Heart left ventricle (tissue), 16 donors: ENCODE data around the gene PARP15. TPM values are rescaled to one million over a fixed set of nuclear protein-coding genes. Genes with fewer than 3 reads are reported as not detected.
A peak's percentile ranks its signal among the peaks of the same experiment; 100 is the strongest.

Experiments used
- ATAC-seq, 4 donors: fragments of 200-7000 bp; cut with Tn5 transposase; one replicate each; pipeline ENCODE4 v1.9.1; 2020 to 2022; ENCODE audit warnings: moderate library complexity in 4 of 4, mild to moderate bottlenecking in 3 of 4, moderate number of reproducible peaks in 1 of 4
- DNase-seq, 5 donors: peaks; one replicate each; pipeline ENCODE4 v3.0.0-alpha.2; 2020
- H3K27ac ChIP-seq, 12 donors: fragments of 200-600 bp; sonication (generic) in 4 of 12; one replicate each; pipeline versions ENCODE4 v1.5.0 to v1.8.0; 2016 to 2022; ENCODE audit warnings: mild to moderate bottlenecking in 2 of 12
- H3K27me3 ChIP-seq, 9 donors: fragments of 200-600 bp; sonication (generic) in 2 of 9; one replicate each; pipeline versions ENCODE4 v1.5.1 to v1.8.0; 2016 to 2022; ENCODE audit warnings: mild to moderate bottlenecking in 3 of 9
- H3K36me3 ChIP-seq, 9 donors: fragments of 200-600 bp; sonication (generic) in 2 of 9; one replicate each; pipeline versions ENCODE4 v1.5.0 to v1.8.0; 2018 to 2022; ENCODE audit warnings: mild to moderate bottlenecking in 2 of 9
- H3K4me1 ChIP-seq, 12 donors: fragments of 200-600 bp; sonication (generic) in 4 of 12; one replicate each; pipeline versions ENCODE4 v1.5.0 to v1.8.0; 2016 to 2022; ENCODE audit warnings: mild to moderate bottlenecking in 3 of 12
- H3K4me3 ChIP-seq, 12 donors: fragments of 200-600 bp; sonication (generic) in 4 of 12; one replicate each; pipeline versions ENCODE4 v1.5.0 to v1.8.0; 2017 to 2022; ENCODE audit warnings: mild to moderate bottlenecking in 9 of 12, moderate library complexity in 4 of 12
- H3K9me3 ChIP-seq, 12 donors: fragments of 200-600 bp; sonication (generic) in 4 of 12; one replicate each; pipeline versions ENCODE4 v1.5.0 to v1.8.0; 2016 to 2022; ENCODE audit warnings: mild to moderate bottlenecking in 1 of 12
- CTCF ChIP-seq, 12 donors: fragments of 200-600 bp; sonication (generic) in 4 of 12; IDR thresholded peaks; one replicate each; pipeline versions ENCODE4 v1.5.0 to v1.8.0; 2018 to 2022; ENCODE audit warnings: antibody characterized with exemption in 12 of 12, mild to moderate bottlenecking in 5 of 12
- POLR2A ChIP-seq, 2 donors: fragments of 450-650 bp; IDR thresholded peaks; one replicate each; pipeline ENCODE4 v1.6.1; 2017; ENCODE audit warnings: antibody characterized with exemption in 2 of 2, mild to moderate bottlenecking in 2 of 2, moderate library complexity in 2 of 2
- WGBS, 4 donors: extraction: QIAGEN DNeasy Blood & Tissue Kit in 2 of 4; methylation state at CpG; one replicate each; pipeline versions ENCODE4 v1.1.5 to v1.1.7; 2013 to 2018; 5-methylcytosine and 5-hydroxymethylcytosine counted together
- intact Hi-C, 10 donors: fragments of 100-400 bp; cut with DNase I; formaldehyde crosslinking; loops; one replicate each; pipeline versions ENCODE4 v1.11.1 to v1.14.2; 2022
- long read RNA-seq, 3 donors: library from polyadenylated mRNA; unstranded; transcript quantifications; one replicate each; pipeline ENCODE4 v2.0.0, GENCODE V29; 2020 to 2021
- polyA plus RNA-seq, 2 donors: library from polyadenylated mRNA; stranded (reverse); fragments of 200-250 nt; gene quantifications; one replicate each; pipeline ENCODE4 v1.2.3, GENCODE V29; 2013
- total RNA-seq, 9 donors: library from RNA; depleted of rRNA in 2 of 9; stranded (reverse); fragments of >200 nt in 2 of 9; fragmentation: NEBNext Ultra II Directional in 3 of 9; extraction: Animal tissue kit (Norgen Biotek cat#: 25700) in 3 of 9; gene quantifications; one replicate each; pipeline versions ENCODE4 v1.1.0 to v1.2.4, GENCODE V29; 2016 to 2023
- donor health status: ischemic (EF 13 %, LVEDD 7.1; RV severe dilation, severe dysfunction).
- donor health status: healthy with polysubstance abuse.
- donor health status: DM: no; HTN: yes; CAD: no.
- donor health status: DM: no; HTN: no; CAD: no.
- donor health status: ischemic (EF 25% LVEDD 6.9; RV normal size, moderate dysfunction).
- donor health status: ischemic (EF 25% LVEDD 5.7; RV mildly dilated, moderate dysfunction).
- donor health status: healthy.
- donor health status: DM: yes; HTN: yes; CAD: no.
- donor health status: ischemic (EF 35%, LVEDD 5.7; RV mildly dilated, moderate dysfunction).
- donor health status: nonischemic (EF 11% LVEDD 7.7; RV severe dilation, severe dysfunction).
- donor health status: DM: yes; HTN: yes; CAD: no.
- donor health status: PGD.
- donor health status: ischemic (EF 29% LVEDD 5.4; RV normal size, mild dysfunction).
- donor health status: nonischemic (EF 23%, LVEDD 6.1; RV moderate dilation, normal function).

The PARP15 gene
- 1 to 10 TPM in 3 of 9 donors, under 1 TPM in 6; 0.23 to 2.9 (median 0.67) TPM for total RNA-seq
- 1 to 10 TPM in 1 of 2 donors, under 1 TPM in 1; 0.21 to 1.1 TPM for polyA plus RNA-seq
- long read RNA-seq, donor 1 = 0 reads
- long read RNA-seq, donor 2, partial matches to known transcripts = 1 of 1 reads
- long read RNA-seq, donor 2, other reads (novel, unspliced or antisense) = 0 of 1 reads
- long read RNA-seq, donor 3 = 0 reads

GRCh38 chr3:122577409-122578031 lies at the start of gene PARP15:
TSS of gene PARP15 (plus strand) at chr3:122577650. CDS start at chr3:122577668, 18 bp downstream.
- H3K27ac ChIP-seq = peak within 1 kb of the TSS in 3 of 12 donors; percentile 8 to 67 (median 65)
- DNase-seq (peak in 3 of 5 donors; percentile 9 to 31 (median 20)), ATAC-seq (peak in 3 of 4 donors; percentile 64 to 74 (median 69))
- TF ChIP-seq POLR2A (IDR thresholded peaks at IDR 0.05) (no peak), CTCF (IDR thresholded peaks at IDR 0.05) (no peak)
- peak within 1 kb of the TSS; percentile 34 to 67 (median 58) for H3K4me3 ChIP-seq
- peaks cover 0 to 29% (median 13%) of the 10 kb centered on the region in 9 donors for H3K36me3 ChIP-seq
- H3K4me1 ChIP-seq = peaks cover 0 to 37% (median 2%) of the 10 kb centered on the region in 12 donors
- intact Hi-C loops = no loop called here
- peaks cover 0 to 20% (median 11%) of the 10 kb centered on the region in 12 donors for H3K9me3 ChIP-seq
- WGBS, 4 donors = 5 to 14% (median 6%) methylated on average over 22 to 40 of the region's 40 CpGs
- no peaks in the 10 kb centered on the region for H3K27me3 ChIP-seq

- no peaks in the 10 kb centered on the region for H3K27me3 ChIP-seq
- H3K9me3 ChIP-seq = no peaks in the 10 kb centered on the region
- TF ChIP-seq CTCF (IDR thresholded peaks at IDR 0.05) = no peak
- TF ChIP-seq POLR2A (IDR thresholded peaks at IDR 0.05) = no peak
- ATAC-seq = no peak
- peaks cover 0 to 92% (median 71%) of the 10 kb centered on the region in 9 donors for H3K36me3 ChIP-seq
- H3K4me1 ChIP-seq = no peaks in the 10 kb centered on the region
- intact Hi-C loops = no loop called here
- DNase-seq = no peak
- 35 to 50% (median 41%) methylated on average over 2 of the region's 2 CpGs for WGBS, 4 donors
- no peak overlapping the region for H3K27ac ChIP-seq
- H3K4me3 ChIP-seq = no peak overlapping the region
Measured at GRCh38 chr3:122530164-122530563, 47.3 kb upstream of the PARP15 start.

- H3K9me3 ChIP-seq = no peaks in the 10 kb centered on the region
- DNase-seq = no peak
- peaks cover 0 to 100% (median 85%) of the 10 kb centered on the region in 9 donors for H3K36me3 ChIP-seq
- H3K27ac ChIP-seq = no peak overlapping the region
- ATAC-seq = no peak
- no peaks in the 10 kb centered on the region for H3K27me3 ChIP-seq
- H3K4me3 ChIP-seq = no peak overlapping the region
- no peak for TF ChIP-seq POLR2A (IDR thresholded peaks at IDR 0.05)
- TF ChIP-seq CTCF (IDR thresholded peaks at IDR 0.05) = no peak
- 89 to 92% (median 91%) methylated on average over 2 of the region's 2 CpGs for WGBS, 4 donors
- H3K4me1 ChIP-seq = peaks cover 0 to 7% (median 0%) of the 10 kb centered on the region in 12 donors
- intact Hi-C loops = no loop called here
Measured at GRCh38 chr3:122533480-122533879, 44.0 kb upstream of the PARP15 start.

GRCh38 chr3:122533931-122534334 lies 43.5 kb upstream of the PARP15 start:
- no peak for DNase-seq
- intact Hi-C loops = no loop called here
- peak in 1 of 4 donors; percentile 47 for ATAC-seq
- peaks cover 0 to 100% (median 87%) of the 10 kb centered on the region in 9 donors for H3K36me3 ChIP-seq
- 84 to 90% (median 86%) methylated on average over 1 of the region's 1 CpG for WGBS, 4 donors
- no peak overlapping the region for H3K27ac ChIP-seq
- no peak for TF ChIP-seq CTCF (IDR thresholded peaks at IDR 0.05)
- TF ChIP-seq POLR2A (IDR thresholded peaks at IDR 0.05) = no peak
- no peak overlapping the region for H3K4me3 ChIP-seq
- no peaks in the 10 kb centered on the region for H3K9me3 ChIP-seq
- H3K4me1 ChIP-seq = peaks cover 0 to 7% (median 0%) of the 10 kb centered on the region in 12 donors
- no peaks in the 10 kb centered on the region for H3K27me3 ChIP-seq
